GM23338 (cell line): Measurements from ENCODE around the gene WDR37. TPM values are rescaled to one million over a fixed set of nuclear protein-coding genes. Genes with fewer than 3 reads are reported as not detected.

Source experiments
- ATAC-seq: fragments of 200-7000 bp; cut with Tn5 transposase; 3 replicates; pipeline ENCODE4 v1.9.1; 2020
- DNase-seq: peaks from one replicate; pipeline ENCODE4 v3.0.0-alpha.2; 2015; ENCODE audit warnings: low spot score
- H2AFZ ChIP-seq: fragments of 200-600 bp; sonication (generic); 2 replicates; pipeline ENCODE4 v1.8.0; 2016; ENCODE audit warnings: antibody characterized with exemption, mild to moderate bottlenecking, moderate library complexity
- H3F3A ChIP-seq: fragments of 200-600 bp; sonication (generic); replicated peaks from 2 replicates; pipeline ENCODE4 v1.8.0; 2017; ENCODE audit warnings: antibody characterized with exemption, mixed run types, low read depth
- H3K27ac ChIP-seq: fragments of 200-600 bp; sonication (generic); 2 replicates; pipeline ENCODE4 v1.6.1; 2016; ENCODE audit warnings: low read depth
- H3K27me3 ChIP-seq: fragments of 200-600 bp; sonication (generic); 2 replicates; pipeline ENCODE4 v1.8.0; 2016; ENCODE audit warnings: mild to moderate bottlenecking, mixed run types, moderate library complexity; ENCODE audit not compliant: insufficient read depth
- H3K36me3 ChIP-seq: fragments of 200-600 bp; sonication (generic); 2 replicates; pipeline ENCODE4 v1.8.0; 2016; ENCODE audit warnings: mild to moderate bottlenecking; ENCODE audit not compliant: insufficient read depth
- H3K4me1 ChIP-seq: fragments of 200-600 bp; sonication (generic); 2 replicates; pipeline ENCODE4 v1.8.0; 2016; ENCODE audit warnings: mild to moderate bottlenecking, moderate library complexity; ENCODE audit not compliant: insufficient read depth
- H3K4me2 ChIP-seq: fragments of 200-600 bp; sonication (generic); 2 replicates; pipeline ENCODE4 v1.7.1; 2017; ENCODE audit warnings: mixed run types
- H3K4me3 ChIP-seq: fragments of 200-600 bp; sonication (generic); 2 replicates; pipeline ENCODE4 v1.6.1; 2016; ENCODE audit warnings: mixed run types
- H3K79me2 ChIP-seq: fragments of 200-600 bp; sonication (generic); replicated peaks from 2 replicates; pipeline ENCODE4 v1.8.0; 2017; ENCODE audit warnings: mild to moderate bottlenecking; ENCODE audit not compliant: insufficient read depth
- H3K9me2 ChIP-seq: fragments of 200-600 bp; sonication (generic); 2 replicates; pipeline ENCODE4 v1.8.0; 2017; ENCODE audit not compliant: insufficient read depth
- H4K20me1 ChIP-seq: fragments of 200-600 bp; sonication (generic); replicated peaks from 2 replicates; pipeline ENCODE4 v1.8.0; 2017; ENCODE audit warnings: mild to moderate bottlenecking; ENCODE audit not compliant: insufficient read depth
- H3K27ac Mint-ChIP-seq: 2 replicates; pipeline ENCODE4 v1.8.0; 2020; ENCODE audit warnings: inconsistent platforms, mild to moderate bottlenecking, moderate library complexity, mixed read lengths
- H3K27me3 Mint-ChIP-seq: 3 replicates; pipeline ENCODE4 v1.8.0; 2022; ENCODE audit warnings: low read depth, mild to moderate bottlenecking, moderate library complexity, mixed read lengths, inconsistent platforms; ENCODE audit not compliant: insufficient read depth, poor library complexity
- H3K36me3 Mint-ChIP-seq: 3 replicates; pipeline ENCODE4 v1.8.0; 2021; ENCODE audit warnings: low read depth, mild to moderate bottlenecking, inconsistent platforms, moderate library complexity, mixed read lengths
- H3K4me1 Mint-ChIP-seq: 3 replicates; pipeline ENCODE4 v1.8.0; 2020; ENCODE audit warnings: mild to moderate bottlenecking, inconsistent platforms, mixed read lengths
- H3K4me3 Mint-ChIP-seq: 3 replicates; pipeline ENCODE4 v1.8.0; 2021; ENCODE audit warnings: moderate library complexity, mild to moderate bottlenecking, inconsistent platforms, mixed read lengths
- H3K9me3 Mint-ChIP-seq: 3 replicates; pipeline ENCODE4 v1.8.0; 2020; ENCODE audit warnings: moderate library complexity, mild to moderate bottlenecking, inconsistent platforms, mixed read lengths
- CREB1 ChIP-seq: fragments of 250-450 bp; sonication (Bioruptor Pico); IDR thresholded peaks from 2 replicates; pipeline ENCODE4 v1.5.0; 2020; ENCODE audit warnings: low read depth, mild to moderate bottlenecking, moderate library complexity
- CTCF ChIP-seq, 2 experiments: fragments of 200-600 bp in 1 of 2; sonication (generic) in 1 of 2; conservative IDR thresholded peaks; 2 replicates each; pipeline versions ENCODE4 v1.5.1 to v1.6.1; 2016 to 2017; ENCODE audit warnings: antibody characterized with exemption in 2 of 2, low read depth in 2 of 2, mild to moderate bottlenecking in 2 of 2, moderate library complexity in 1 of 2
- ETS1 ChIP-seq: IDR thresholded peaks from 2 replicates; pipeline ENCODE4 v1.6.1; 2016; ENCODE audit warnings: antibody characterized with exemption
- EZH2 ChIP-seq: fragments of 200-600 bp; sonication (generic); IDR thresholded peaks from one replicate; pipeline ENCODE4 v1.8.0; 2017; ENCODE audit warnings: antibody characterized with exemption, mild to moderate bottlenecking, low read depth; ENCODE audit not compliant: unreplicated experiment
- POLR2AphosphoS5 ChIP-seq: IDR thresholded peaks from 2 replicates; pipeline ENCODE4 v1.6.1; 2016; ENCODE audit warnings: antibody characterized with exemption, low read depth
- STAT1 ChIP-seq: IDR thresholded peaks from one replicate; pipeline ENCODE4 v1.6.1; 2016; ENCODE audit warnings: antibody characterized with exemption; ENCODE audit not compliant: unreplicated experiment
- ZNF331 ChIP-seq: fragments of 250-450 bp; sonication (Bioruptor Pico); IDR thresholded peaks from 2 replicates; pipeline ENCODE4 v1.5.0; 2020; ENCODE audit warnings: low read depth, mild to moderate bottlenecking, moderate library complexity
- ZNF462 ChIP-seq: fragments of 250-450 bp; sonication (Bioruptor Pico); IDR thresholded peaks from 2 replicates; pipeline ENCODE4 v1.5.0; 2020; ENCODE audit warnings: mild to moderate bottlenecking, moderate library complexity
- polyA plus RNA-seq: library from polyadenylated mRNA; unstranded; fragments of >200 nt; fragmentation: Nextera tagmentation; extraction: Ambion mirVana; gene quantifications from 2 replicates; pipeline ENCODE4 v1.2.1, GENCODE V29; 2016
- total RNA-seq: library from RNA; depleted of rRNA; stranded (reverse); fragments of >200 nt; shearing (Covaris generic); gene quantifications from 2 replicates; pipeline ENCODE4 v1.2.3, GENCODE V29; 2014

Gene WDR37
- total and polyA plus RNA-seq, 2 experiments from 2014 or later = 6.0 to 10.2 TPM

- no peak for TF ChIP-seq ETS1
- no peak for TF ChIP-seq CREB1 (CRISPR knock-in tag)
- no peak for TF ChIP-seq STAT1
Measured at GRCh38 chr10:1050145-1050544, 6.0 kb upstream of the WDR37 start (continued).

GRCh38 chr10:1050554-1050953 is 5.6 kb upstream of the WDR37 start:
- peak overlapping the region; percentile 95 for H3K4me3 ChIP-seq
- Mint-ChIP-seq H3K9me3 (no peaks in the 10 kb centered on the region), H3K27ac (no peak overlapping the region), H3K36me3 (peaks cover 45% of the 10 kb centered on the region), H3K4me1 (peaks cover 25% of the 10 kb centered on the region), H3K4me3 (peak overlapping the region; percentile 97), H3K27me3 (peaks cover 23% of the 10 kb centered on the region)
- peaks cover 23% of the 10 kb centered on the region for H3K4me1 ChIP-seq
- no peak overlapping the region for H3K27ac ChIP-seq
- H3K79me2 ChIP-seq = peaks cover 79% of the 10 kb centered on the region
- peaks cover 10% of the 10 kb centered on the region; the same call in 1 of the 2 replicates for H3F3A ChIP-seq
- H3K27me3 ChIP-seq = no peaks in the 10 kb centered on the region
- TF ChIP-seq POLR2AphosphoS5 (no peak), CTCF (conservative IDR thresholded peaks at IDR 0.05; ENCODE audit: low read depth in 2 of 2) (no peak), ZNF331 (no peak)
- no peaks in the 10 kb centered on the region for H3K9me2 ChIP-seq
- H2AFZ ChIP-seq = no peak overlapping the region
- no peaks in the 10 kb centered on the region; the same call in 1 of the 2 replicates for H3K36me3 ChIP-seq
- DNase-seq = peak; percentile 68
- H4K20me1 ChIP-seq = peaks cover 36% of the 10 kb centered on the region
- peak overlapping the region; percentile 83 for H3K4me2 ChIP-seq
- peak; percentile 8 for ATAC-seq

- H4K20me1 ChIP-seq = peaks cover 35% of the 10 kb centered on the region
- Mint-ChIP-seq H3K9me3 (no peaks in the 10 kb centered on the region), H3K27ac (no peak overlapping the region; the same call in 1 of the 2 replicates), H3K4me3 (peak overlapping the region; percentile 98), H3K4me1 (peaks cover 27% of the 10 kb centered on the region), H3K36me3 (peaks cover 32% of the 10 kb centered on the region; the same call in 2 of the 3 replicates), H3K27me3 (peaks cover 10% of the 10 kb centered on the region)
- peak overlapping the region; percentile 91 for H3K4me2 ChIP-seq
- ATAC-seq (no peak), DNase-seq (no peak)
- no peaks in the 10 kb centered on the region for H3K27me3 ChIP-seq
- H3K9me2 ChIP-seq = no peaks in the 10 kb centered on the region
- H3K79me2 ChIP-seq = peaks cover 90% of the 10 kb centered on the region
- H2AFZ ChIP-seq = no peak overlapping the region
- H3K27ac ChIP-seq = no peak overlapping the region
- no peaks in the 10 kb centered on the region; the same call in 1 of the 2 replicates for H3K36me3 ChIP-seq
- H3K4me1 ChIP-seq = peaks cover 17% of the 10 kb centered on the region
- H3K4me3 ChIP-seq = peak overlapping the region; percentile 70
- peaks cover 8% of the 10 kb centered on the region; the same call in 1 of the 2 replicates for H3F3A ChIP-seq
- TF ChIP-seq EZH2 (no peak), ZNF462 (no peak)
Measured at GRCh38 chr10:1054684-1055083, 1.5 kb upstream of the WDR37 start.
